ENCODE results near the gene GDI1. TPM values are rescaled to one million over a fixed set of nuclear protein-coding genes. Genes with fewer than 3 reads are reported as not detected.

Gene GDI1
- polyA plus RNA-seq, 1 donor (not counting 4 experiments of a cell fraction or from before 2014, with no cell fraction given): 61.8 TPM

- FAIRE-seq (no peak), DNase-seq (ENCODE audit: low read depth, low spot score) (no peak)
- Histone ChIP-seq H3K27ac (ENCODE audit: control insufficient read depth, insufficient read depth, low read length) (no peak within 1 kb of the TSS), H4K20me1 (ENCODE audit: control insufficient read depth, extremely low read depth, insufficient read depth, low read length) (no peaks in the 10 kb centered on the region), H3K79me2 (ENCODE audit: control insufficient read depth, insufficient read depth, low read length) (peaks cover 14% of the 10 kb centered on the region), H3K36me3 (ENCODE audit: control insufficient read depth in 2 of 2, extremely low read depth in 1 of 2, insufficient read depth in 2 of 2, low read length in 2 of 2) (peaks cover 4 to 5% of the 10 kb centered on the region in 2 experiments), H3K9me3 (ENCODE audit: control insufficient read depth, low read depth, low read length) (no peaks in the 10 kb centered on the region), H3K9ac (ENCODE audit: control insufficient read depth, extremely low read depth, insufficient read depth, low read length) (peak within 1 kb of the TSS; percentile 65), H3K4me1 (ENCODE audit: control insufficient read depth, extremely low read depth, insufficient read depth, low read length) (peaks cover 6% of the 10 kb centered on the region), H3K4me2 (ENCODE audit: control insufficient read depth, extremely low read depth, insufficient read depth, low read depth, low read length) (peak within 1 kb of the TSS; percentile 81), H3K9me1 (ENCODE audit: control insufficient read depth, extremely low read depth, insufficient read depth, low read length) (no peaks in the 10 kb centered on the region), H2AFZ (ENCODE audit: control insufficient read depth, low read length) (peak within 1 kb of the TSS; percentile 43), H3K27me3 (ENCODE audit: control insufficient read depth, extremely low read depth, insufficient read depth, low read length) (no peaks in the 10 kb centered on the region), H3K4me3 (ENCODE audit: control insufficient read depth in 2 of 3, extremely low read depth in 1 of 3, insufficient read depth in 2 of 3, low read depth in 1 of 3, low read length in 3 of 3) (peak within 1 kb of the TSS; percentile 63 to 68 (median 68))
- dilution Hi-C loops (cut with MboI; ENCODE audit: extremely low pct_ligation_motif_present, low sequenced_read_pairs): no loop called here
- no peak for TF ChIP-seq CTCF (optimal IDR thresholded peaks at IDR 0.05 in 1 of 3, IDR thresholded peaks at IDR 0.05 in 1 of 3, conservative IDR thresholded peaks at IDR 0.05 in 1 of 3; ENCODE audit: extremely low read depth in 1 of 3, insufficient read depth in 2 of 3, low read length in 3 of 3)
- TF ChIP-seq EZH2 (IDR thresholded peaks at IDR 0.05; ENCODE audit: low read length): no peak
Observed at GRCh38 chrX:154428176-154429171, 8.5 kb upstream of the GDI1 start, which contains the start of gene ATP6AP1. Gene ATP6AP1 (plus strand): TSS chrX:154428677. CDS start chrX:154428693, 16 bp downstream.

- Histone ChIP-seq H3K4me3 (ENCODE audit: control insufficient read depth in 2 of 3, extremely low read depth in 1 of 3, insufficient read depth in 2 of 3, low read depth in 1 of 3, low read length in 3 of 3) (peak overlapping the region in 1 of 3 experiments; percentile 63), H3K27ac (ENCODE audit: control insufficient read depth, insufficient read depth, low read length) (no peak overlapping the region), H3K36me3 (ENCODE audit: control insufficient read depth in 2 of 2, extremely low read depth in 1 of 2, insufficient read depth in 2 of 2, low read length in 2 of 2) (peaks cover 4 to 5% of the 10 kb centered on the region in 2 experiments), H2AFZ (ENCODE audit: control insufficient read depth, low read length) (no peak overlapping the region), H3K4me2 (ENCODE audit: control insufficient read depth, extremely low read depth, insufficient read depth, low read depth, low read length) (peak overlapping the region; percentile 81), H3K9ac (ENCODE audit: control insufficient read depth, extremely low read depth, insufficient read depth, low read length) (no peak overlapping the region), H3K4me1 (ENCODE audit: control insufficient read depth, extremely low read depth, insufficient read depth, low read length) (peaks cover 6% of the 10 kb centered on the region), H4K20me1 (ENCODE audit: control insufficient read depth, extremely low read depth, insufficient read depth, low read length) (no peaks in the 10 kb centered on the region), H3K9me1 (ENCODE audit: control insufficient read depth, extremely low read depth, insufficient read depth, low read length) (no peaks in the 10 kb centered on the region), H3K27me3 (ENCODE audit: control insufficient read depth, extremely low read depth, insufficient read depth, low read length) (no peaks in the 10 kb centered on the region), H3K9me3 (ENCODE audit: control insufficient read depth, low read depth, low read length) (no peaks in the 10 kb centered on the region), H3K79me2 (ENCODE audit: control insufficient read depth, insufficient read depth, low read length) (peaks cover 14% of the 10 kb centered on the region)
- FAIRE-seq: no peak
- dilution Hi-C loops (cut with MboI; ENCODE audit: extremely low pct_ligation_motif_present, low sequenced_read_pairs): no loop called here
- TF ChIP-seq CTCF (optimal IDR thresholded peaks at IDR 0.05 in 1 of 3, IDR thresholded peaks at IDR 0.05 in 1 of 3, conservative IDR thresholded peaks at IDR 0.05 in 1 of 3; ENCODE audit: extremely low read depth in 1 of 3, insufficient read depth in 2 of 3, low read length in 3 of 3): no peak
- no peak for TF ChIP-seq EZH2 (IDR thresholded peaks at IDR 0.05; ENCODE audit: low read length)
- no peak for DNase-seq (ENCODE audit: low read depth, low spot score)
Observed at GRCh38 chrX:154429711-154430110, 7.2 kb upstream of the GDI1 start.
